ENCODE results near the gene CD40. TPM values are rescaled to one million over a fixed set of nuclear protein-coding genes. Genes with fewer than 3 reads are reported as not detected.

Gene CD40
- total and polyA plus RNA-seq, 2 of the 8 experiments (the other 6 are each of a cell fraction or from before 2014, with no cell fraction given) = 14.5 to 18.8 TPM

GRCh38 chr20:46088409-46089166, 29.5 kb upstream of the CD40 start (continued):
- TF ChIP-seq KDM5A (IDR thresholded peaks at IDR 0.05; ENCODE audit: low read length) (no peak), FOSL1 (IDR thresholded peaks at IDR 0.05; ENCODE audit: insufficient read depth, low read depth, low read length) (no peak), TAF1 (IDR thresholded peaks at IDR 0.05; ENCODE audit: low read depth, low read length) (no peak), SP4 (IDR thresholded peaks at IDR 0.05; ENCODE audit: low read length) (no peak), EZH2 (IDR thresholded peaks at IDR 0.05; ENCODE audit: low read depth, low read length, severe bottlenecking) (no peak), POLR2AphosphoS5 (IDR thresholded peaks at IDR 0.05; ENCODE audit: low read depth, low read length) (no peak)
- TF ChIP-seq, protein P1, sequence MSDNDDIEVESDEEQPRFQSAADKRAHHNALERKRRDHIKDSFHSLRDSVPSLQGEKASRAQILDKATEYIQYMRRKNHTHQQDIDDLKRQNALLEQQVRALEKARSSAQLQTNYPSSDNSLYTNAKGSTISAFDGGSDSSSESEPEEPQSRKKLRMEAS (IDR thresholded peaks at IDR 0.05) = no peak

Data from H1 (cell line).